ENCODE data around the gene TADA2A. TPM values are rescaled to one million over a fixed set of nuclear protein-coding genes. Genes with fewer than 3 reads are reported as not detected.

The TADA2A gene
- polyA plus RNA-seq, 2 of the 4 experiments (the other 2 are of a cell fraction) = 9.9 to 27.1 TPM

DNA sequence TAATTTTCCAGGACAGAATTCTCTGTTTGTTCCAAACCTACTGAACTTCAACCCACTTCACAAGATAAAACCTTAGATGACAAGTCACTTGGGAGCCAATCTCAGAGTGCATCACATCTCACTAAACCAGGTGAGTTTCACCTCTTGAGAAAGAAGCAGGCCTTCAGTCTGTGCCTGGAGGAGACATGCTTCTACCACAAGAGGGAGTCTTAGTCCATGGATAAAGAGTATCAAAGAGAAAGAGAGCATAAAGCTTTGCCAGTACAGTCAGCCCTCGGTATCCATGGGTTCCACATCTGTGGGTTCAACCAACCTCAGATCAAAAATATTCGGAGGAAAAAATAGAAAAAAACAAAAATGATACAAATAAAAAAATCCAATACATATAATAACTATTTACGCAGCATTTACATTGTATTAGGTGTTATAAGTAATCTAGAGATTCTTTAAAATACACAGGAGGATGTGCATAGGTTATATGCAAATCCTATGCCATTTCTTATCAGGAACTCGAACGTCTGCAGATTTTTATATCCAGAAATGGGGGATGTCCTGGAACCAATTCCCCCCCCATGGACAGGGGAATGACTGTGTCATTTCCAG lies 120.7 kb downstream of the TADA2A start:
- POLR2A ChIA-PET = interaction anchor here (0.6 kb wide), 1 partner anchor 48 kb away, joined by 3 read pairs; no protein-coding TSS in a partner anchor
- Histone ChIP-seq H3K9me3 (no peaks in the 10 kb centered on the region), H3K4me1 (no peaks in the 10 kb centered on the region), H3K4me3 (no peak overlapping the region), H3K4me2 (no peak overlapping the region), H3K27ac (no peak overlapping the region)
- CTCF ChIA-PET = interaction anchor here (0.6 to 6.3 kb wide), 36 partner anchors 10 to 334 kb away, joined by 3 to 62 read pairs (median 4); partner anchors contain the start of genes C17orf78 and SYNRG
- TF ChIP-seq RAD21 (conservative IDR thresholded peaks at IDR 0.05 in 1 of 2, IDR thresholded peaks at IDR 0.05 in 1 of 2) = peak; percentile 82 to 89
- no peak for TF ChIP-seq HOXA7 (CRISPR knock-in tag; IDR thresholded peaks at IDR 0.05)
- no peak for TF ChIP-seq POLR2AphosphoS2 (conservative IDR thresholded peaks at IDR 0.05; ENCODE audit: low read length)
- peak; percentile 77 for TF ChIP-seq SMC3 (IDR thresholded peaks at IDR 0.05)
- peak; percentile 91 for TF ChIP-seq CTCF (IDR thresholded peaks at IDR 0.05)
- no peak for TF ChIP-seq RNF2 (IDR thresholded peaks at IDR 0.05; ENCODE audit: borderline replicate concordance, low read depth)
- TF ChIP-seq RARB (CRISPR knock-in tag; IDR thresholded peaks at IDR 0.05) = no peak
- TF ChIP-seq TP53 (CRISPR knock-in tag; IDR thresholded peaks at IDR 0.05) = no peak
- peak; percentile 95 to 97 for ATAC-seq
- FAIRE-seq = no peak
- peak; percentile 70 to 78 for DNase-seq (ENCODE audit: low read depth in 1 of 2, low spot score in 1 of 2)
- WGBS (ENCODE audit: missing lambda C conversion rate) = 35% methylated on average over 5 of the region's 5 CpGs

Other genes starting within 250 kb of the TADA2A start
- gene C17orf78, start 30.9 kb upstream of the TADA2A start, polyA plus RNA-seq (2011; rRNA removed) = not detected in 2 replicates
- not detected in 3 replicates for gene C17orf78, start 30.9 kb upstream of the TADA2A start, polyA plus RNA-seq (2017; fragmentation: RNase III; extraction: RNeasy Plus Mini Kit Qiagen cat#74134 plus additional on column Dnase treatment)
- gene ACACA, start 50 bp upstream of the TADA2A start, polyA plus RNA-seq (2011; rRNA removed) = 112 and 113 TPM in 2 replicates
- gene ACACA, start 50 bp upstream of the TADA2A start, polyA plus RNA-seq (2017; fragmentation: RNase III; extraction: RNeasy Plus Mini Kit Qiagen cat#74134 plus additional on column Dnase treatment) = 42.7 to 51.8 TPM (median 48.6 TPM) in 3 replicates
- gene DUSP14, start 83.0 kb downstream of the TADA2A start, polyA plus RNA-seq (2011; rRNA removed) = 35.5 and 38.0 TPM in 2 replicates
- gene DUSP14, start 83.0 kb downstream of the TADA2A start, polyA plus RNA-seq (2017; fragmentation: RNase III; extraction: RNeasy Plus Mini Kit Qiagen cat#74134 plus additional on column Dnase treatment) = 32.7 to 36.1 TPM (median 34.1 TPM) in 3 replicates
- 17.4 and 24.8 TPM in 2 replicates for gene SYNRG, start 202.5 kb downstream of the TADA2A start, polyA plus RNA-seq (2011; rRNA removed)
- gene SYNRG, start 202.5 kb downstream of the TADA2A start, polyA plus RNA-seq (2017; fragmentation: RNase III; extraction: RNeasy Plus Mini Kit Qiagen cat#74134 plus additional on column Dnase treatment) = 12.3 to 13.1 TPM (median 13.1 TPM) in 3 replicates
- 47.9 and 59.6 TPM in 2 replicates for gene DDX52, start 236.6 kb downstream of the TADA2A start, polyA plus RNA-seq (2011; rRNA removed)
- 42.4 to 44.4 TPM (median 44.2 TPM) in 3 replicates for gene DDX52, start 236.6 kb downstream of the TADA2A start, polyA plus RNA-seq (2017; fragmentation: RNase III; extraction: RNeasy Plus Mini Kit Qiagen cat#74134 plus additional on column Dnase treatment)